ENCODE data around the gene FHIT.

GRCh38 chr3:61264281-61264680 lies 13.0 kb upstream of the FHIT start:
- TF ChIP-seq ZNF274 (IDR thresholded peaks at IDR 0.05; ENCODE audit: low read depth, low read length) (no peak), SUZ12 (IDR thresholded peaks at IDR 0.05; ENCODE audit: extremely low read depth, insufficient read depth, insufficient read length) (no peak)
